ES-I3 (cell line): Measurements from ENCODE around the gene FSHR.

Experiments used
- H3K36me3 ChIP-seq: 2 replicates; pipeline ENCODE4 v1.6.1; 2013; ENCODE audit warnings: mild to moderate bottlenecking, low read length, control low read depth, moderate library complexity; ENCODE audit not compliant: insufficient read depth
- H3K4me1 ChIP-seq: 2 replicates; pipeline ENCODE4 v1.6.1; 2013; ENCODE audit warnings: mild to moderate bottlenecking, control low read depth, low read length; ENCODE audit not compliant: insufficient read depth
- H3K9ac ChIP-seq: 2 replicates; pipeline ENCODE4 v1.6.1; 2013; ENCODE audit warnings: low read depth, mild to moderate bottlenecking, low read length, moderate library complexity
- H3K9me3 ChIP-seq: 2 replicates; pipeline ENCODE4 v1.6.1; 2013; ENCODE audit warnings: mild to moderate bottlenecking, low read length, moderate library complexity; ENCODE audit not compliant: control insufficient read depth, insufficient read depth

The FSHR gene, protein sequence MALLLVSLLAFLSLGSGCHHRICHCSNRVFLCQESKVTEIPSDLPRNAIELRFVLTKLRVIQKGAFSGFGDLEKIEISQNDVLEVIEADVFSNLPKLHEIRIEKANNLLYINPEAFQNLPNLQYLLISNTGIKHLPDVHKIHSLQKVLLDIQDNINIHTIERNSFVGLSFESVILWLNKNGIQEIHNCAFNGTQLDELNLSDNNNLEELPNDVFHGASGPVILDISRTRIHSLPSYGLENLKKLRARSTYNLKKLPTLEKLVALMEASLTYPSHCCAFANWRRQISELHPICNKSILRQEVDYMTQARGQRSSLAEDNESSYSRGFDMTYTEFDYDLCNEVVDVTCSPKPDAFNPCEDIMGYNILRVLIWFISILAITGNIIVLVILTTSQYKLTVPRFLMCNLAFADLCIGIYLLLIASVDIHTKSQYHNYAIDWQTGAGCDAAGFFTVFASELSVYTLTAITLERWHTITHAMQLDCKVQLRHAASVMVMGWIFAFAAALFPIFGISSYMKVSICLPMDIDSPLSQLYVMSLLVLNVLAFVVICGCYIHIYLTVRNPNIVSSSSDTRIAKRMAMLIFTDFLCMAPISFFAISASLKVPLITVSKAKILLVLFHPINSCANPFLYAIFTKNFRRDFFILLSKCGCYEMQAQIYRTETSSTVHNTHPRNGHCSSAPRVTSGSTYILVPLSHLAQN

DNA sequence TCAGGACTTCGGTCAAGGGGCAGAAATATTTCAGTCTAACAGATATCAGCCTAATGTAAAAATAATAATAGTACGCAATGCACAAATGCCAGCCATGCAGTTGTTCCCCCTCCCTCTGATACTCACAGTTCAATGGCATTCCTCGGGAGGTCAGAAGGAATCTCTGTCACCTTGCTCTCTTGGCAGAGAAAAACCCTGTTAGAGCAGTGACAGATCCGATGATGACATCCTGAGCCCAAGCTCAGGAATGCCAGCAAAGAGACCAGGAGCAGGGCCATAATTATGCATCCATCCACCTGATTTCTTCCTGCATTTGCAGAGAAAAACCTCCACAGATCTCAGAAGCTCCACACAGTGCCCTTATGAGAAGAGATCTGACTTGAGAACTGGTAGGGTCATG lies at the start of gene FSHR:
FSHR (minus strand) TSS at position 376 of the 400 bp plus-strand sequence; CDS start at position 278, 98 bp downstream.
- no peaks in the 10 kb centered on the region for H3K36me3 ChIP-seq
- H3K9me3 ChIP-seq: no peaks in the 10 kb centered on the region
- peaks cover 26% of the 10 kb centered on the region for H3K4me1 ChIP-seq
- H3K9ac ChIP-seq: no peak within 1 kb of the TSS

DNA sequence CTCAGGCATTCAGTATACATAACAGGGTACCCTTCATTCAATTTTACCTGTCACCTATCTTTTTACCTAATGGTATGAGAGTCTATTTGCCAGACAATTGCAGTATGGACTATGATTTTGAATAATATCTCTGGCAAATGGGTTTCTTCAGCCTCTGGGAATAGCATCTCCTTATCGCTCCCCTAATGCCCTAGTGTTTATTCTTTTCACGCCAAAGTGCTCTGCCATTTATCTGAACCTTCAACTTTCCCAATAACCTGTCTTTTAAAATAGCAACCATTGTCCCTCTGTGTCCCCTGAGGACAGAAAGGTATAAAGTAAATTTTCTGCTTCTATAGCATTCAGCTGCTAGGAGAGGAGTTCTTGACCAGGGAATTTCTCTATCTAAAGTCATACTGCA lies 45.0 kb upstream of the FSHR start:
- H3K9ac ChIP-seq: no peak overlapping the region
- H3K9me3 ChIP-seq: no peaks in the 10 kb centered on the region
- no peaks in the 10 kb centered on the region for H3K4me1 ChIP-seq
- H3K36me3 ChIP-seq: no peaks in the 10 kb centered on the region

DNA sequence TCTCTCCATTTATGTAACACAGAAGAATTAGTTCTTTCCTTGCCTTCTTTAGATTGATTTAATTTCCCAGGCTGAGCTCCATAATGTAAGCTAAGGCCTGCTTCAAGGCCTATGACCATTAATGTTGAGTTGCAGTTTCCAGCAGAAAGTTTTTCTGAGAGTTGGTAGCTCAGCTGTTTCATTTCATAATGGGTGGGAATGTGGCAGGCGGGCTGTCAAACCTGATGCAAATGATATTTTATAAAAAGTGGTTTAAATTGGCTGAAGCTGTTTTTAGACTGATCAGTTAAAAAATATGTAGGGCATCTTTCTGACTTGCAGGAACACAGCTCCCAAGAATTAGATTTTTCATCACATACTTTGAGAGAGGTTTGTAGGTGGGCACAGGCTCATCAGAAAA lies 40.4 kb upstream of the FSHR start:
- no peak overlapping the region for H3K9ac ChIP-seq
- no peaks in the 10 kb centered on the region for H3K4me1 ChIP-seq
- H3K36me3 ChIP-seq: no peaks in the 10 kb centered on the region
- H3K9me3 ChIP-seq: no peaks in the 10 kb centered on the region

DNA sequence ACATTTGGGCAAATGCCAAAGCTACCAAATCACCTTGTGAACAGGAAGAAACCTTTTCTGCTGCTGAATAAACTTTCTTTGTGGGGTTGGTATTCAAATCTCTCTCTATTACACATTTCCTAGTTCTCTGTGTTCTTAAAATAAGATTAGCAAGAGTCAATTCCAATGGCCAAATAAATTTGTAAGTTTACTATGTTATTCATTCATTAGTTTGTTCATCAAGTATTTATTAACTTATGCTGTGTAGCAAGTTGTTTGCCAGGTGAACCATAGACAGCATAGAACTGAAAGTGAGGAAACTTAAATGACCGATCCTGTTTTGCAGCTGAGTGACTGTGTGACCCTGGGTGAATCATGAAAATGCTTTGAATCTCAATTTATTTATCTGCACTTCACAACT lies 37.7 kb upstream of the FSHR start:
- H3K9me3 ChIP-seq: no peaks in the 10 kb centered on the region
- no peak overlapping the region for H3K9ac ChIP-seq
- H3K36me3 ChIP-seq: no peaks in the 10 kb centered on the region
- no peaks in the 10 kb centered on the region for H3K4me1 ChIP-seq

DNA sequence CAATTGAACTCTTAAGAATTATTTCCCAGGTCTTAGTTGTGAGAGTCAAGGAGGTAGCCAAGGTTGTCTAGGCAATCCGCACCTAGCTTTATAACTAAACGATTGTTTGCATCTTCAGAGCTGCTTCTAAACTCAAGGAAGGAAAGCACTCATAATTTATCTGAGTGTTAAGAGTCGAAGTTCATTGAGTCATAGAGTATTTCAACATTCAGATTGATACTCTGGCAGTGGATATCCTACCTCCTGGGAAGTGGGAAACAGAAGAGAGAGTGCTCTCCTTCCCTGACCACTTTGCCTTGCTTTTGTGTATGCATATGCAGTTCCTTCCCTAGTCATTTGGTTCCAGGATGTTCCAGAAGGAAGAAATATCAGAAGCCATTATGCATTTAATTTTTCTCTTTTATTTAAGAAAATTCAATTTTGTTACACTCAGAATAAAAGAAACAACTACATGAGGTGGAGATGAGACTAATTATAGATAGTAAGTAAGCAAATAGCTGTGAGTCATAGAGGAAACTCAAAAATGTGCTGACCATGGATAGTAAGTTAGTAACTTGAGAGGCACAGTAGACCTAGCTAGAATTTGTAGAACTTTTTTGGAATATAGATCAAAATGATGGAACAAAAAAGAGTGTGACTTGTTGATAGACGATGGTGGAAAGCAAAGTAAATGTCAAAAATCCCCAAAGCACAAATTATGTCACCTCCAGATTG lies 35.4 kb upstream of the FSHR start:
- Histone ChIP-seq H3K4me1 (no peaks in the 10 kb centered on the region), H3K9ac (no peak overlapping the region), H3K9me3 (no peaks in the 10 kb centered on the region), H3K36me3 (no peaks in the 10 kb centered on the region)

DNA sequence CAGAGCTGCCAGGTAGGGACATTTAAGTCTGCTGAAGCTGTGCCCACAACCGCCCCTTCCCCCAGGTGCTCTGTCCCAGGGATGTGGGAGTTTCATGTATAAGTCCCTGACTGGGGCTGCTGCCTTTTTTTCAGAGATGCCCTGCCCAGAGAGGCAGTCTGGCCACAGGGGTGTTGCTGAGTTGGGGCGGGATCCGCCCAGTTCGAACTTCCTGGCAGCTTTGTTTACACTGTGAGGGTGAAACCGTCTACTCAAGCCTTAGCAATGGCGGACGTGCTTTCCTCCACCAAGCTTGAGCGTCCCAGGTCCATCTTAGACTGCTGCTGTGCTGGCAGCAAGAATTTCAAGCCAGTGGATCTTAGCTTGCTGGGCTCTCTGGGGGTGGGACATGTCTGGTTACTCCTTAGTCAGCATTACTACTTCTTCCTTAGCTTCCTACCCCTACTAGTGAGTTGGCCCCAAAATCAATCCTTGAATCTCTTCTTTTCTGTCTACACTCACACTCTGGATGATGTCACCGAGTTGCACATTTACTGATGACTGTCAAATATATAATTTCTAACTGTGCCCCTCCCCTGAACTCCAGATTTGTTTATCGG lies 31.8 kb upstream of the FSHR start:
- no peaks in the 10 kb centered on the region for H3K36me3 ChIP-seq
- no peak overlapping the region for H3K9ac ChIP-seq
- H3K4me1 ChIP-seq: no peaks in the 10 kb centered on the region
- no peaks in the 10 kb centered on the region for H3K9me3 ChIP-seq

DNA sequence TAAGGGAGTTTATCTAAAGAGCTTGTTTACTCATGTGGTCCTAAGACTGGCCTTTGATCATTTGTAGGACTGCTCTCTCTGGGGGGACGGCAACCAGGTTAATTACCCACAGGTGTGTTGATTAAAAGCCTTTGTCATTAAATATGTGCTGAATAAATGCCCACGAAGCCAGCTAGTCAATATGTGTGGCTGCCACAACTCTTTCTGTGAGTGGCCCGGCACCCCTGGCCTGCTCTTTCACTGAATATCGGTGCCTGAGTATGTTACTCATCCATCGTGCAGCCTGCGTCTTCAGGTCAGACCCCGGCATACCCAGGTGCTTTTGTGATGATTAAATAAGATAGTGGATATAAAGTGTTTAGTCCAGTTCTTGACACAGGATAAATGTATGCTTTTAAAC lies 24.3 kb upstream of the FSHR start:
- H3K9ac ChIP-seq: no peak overlapping the region
- peaks cover 7% of the 10 kb centered on the region; the same call in 1 of the 2 replicates for H3K4me1 ChIP-seq
- H3K9me3 ChIP-seq: no peaks in the 10 kb centered on the region; the same call in 1 of the 2 replicates
- no peaks in the 10 kb centered on the region for H3K36me3 ChIP-seq

DNA sequence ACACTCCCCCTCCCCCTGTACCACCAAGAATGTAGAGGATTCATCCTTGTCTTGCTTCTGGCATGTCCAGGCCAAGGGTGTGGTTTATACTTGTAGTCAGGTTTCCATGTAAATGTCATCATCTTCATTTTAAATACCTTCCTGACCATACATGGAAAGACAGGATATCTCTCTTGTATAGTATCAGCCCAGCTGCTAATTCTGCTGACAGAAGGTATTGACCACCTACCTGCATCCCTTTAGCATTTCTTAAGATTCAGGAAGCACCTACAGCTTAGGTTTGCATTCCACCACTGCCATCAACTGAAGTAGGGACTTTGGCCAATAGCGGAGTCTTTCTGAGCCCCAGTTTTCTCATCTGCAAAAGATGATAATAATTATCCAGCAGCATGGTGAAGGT lies 22.9 kb upstream of the FSHR start:
- Histone ChIP-seq H3K9ac (no peak overlapping the region), H3K4me1 (peaks cover 7% of the 10 kb centered on the region; the same call in 1 of the 2 replicates), H3K9me3 (no peaks in the 10 kb centered on the region; the same call in 1 of the 2 replicates), H3K36me3 (no peaks in the 10 kb centered on the region)

DNA sequence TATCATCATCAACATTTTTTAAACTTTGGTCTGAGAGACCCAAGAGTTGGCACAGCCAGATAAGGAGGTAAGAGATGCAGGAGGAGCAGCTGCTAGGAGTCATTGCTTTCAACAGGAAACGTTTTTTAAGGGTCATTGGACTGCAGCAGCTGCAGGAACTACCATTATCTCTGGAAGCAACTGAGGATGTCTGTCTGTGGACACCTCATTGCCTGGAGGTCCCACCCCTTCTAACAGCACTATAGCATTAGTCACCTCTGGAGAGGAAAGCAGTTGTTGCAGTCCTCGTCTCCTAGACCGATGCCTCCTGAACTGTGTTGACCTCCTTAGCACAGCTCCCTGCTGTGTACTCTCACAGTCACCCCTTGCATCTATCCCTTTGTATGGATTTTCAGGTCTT lies 21.5 kb upstream of the FSHR start:
- Histone ChIP-seq H3K9ac (no peak overlapping the region), H3K4me1 (peaks cover 7% of the 10 kb centered on the region; the same call in 1 of the 2 replicates), H3K9me3 (no peaks in the 10 kb centered on the region; the same call in 1 of the 2 replicates), H3K36me3 (no peaks in the 10 kb centered on the region)

DNA sequence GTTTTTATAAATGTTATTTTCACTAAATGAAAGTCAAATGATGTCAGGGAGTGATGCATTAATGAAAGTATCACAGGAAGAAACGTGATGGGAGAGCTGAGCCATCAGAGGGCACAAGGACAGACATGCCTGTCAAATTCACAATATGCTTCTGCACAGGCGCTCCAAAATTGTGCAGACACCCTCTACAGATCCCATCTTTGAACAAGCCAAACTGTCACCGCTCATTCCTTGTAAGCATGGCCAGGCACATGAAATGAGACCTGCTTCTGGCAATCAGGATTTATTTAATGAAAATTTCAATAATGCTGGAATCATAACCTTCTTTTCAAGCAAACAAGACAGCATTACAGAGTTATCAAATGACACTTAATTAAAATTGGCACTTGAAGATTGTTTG lies 20.4 kb upstream of the FSHR start:
- Histone ChIP-seq H3K9me3 (no peaks in the 10 kb centered on the region; the same call in 1 of the 2 replicates), H3K36me3 (no peaks in the 10 kb centered on the region), H3K4me1 (peaks cover 7% of the 10 kb centered on the region; the same call in 1 of the 2 replicates), H3K9ac (no peak overlapping the region)

DNA sequence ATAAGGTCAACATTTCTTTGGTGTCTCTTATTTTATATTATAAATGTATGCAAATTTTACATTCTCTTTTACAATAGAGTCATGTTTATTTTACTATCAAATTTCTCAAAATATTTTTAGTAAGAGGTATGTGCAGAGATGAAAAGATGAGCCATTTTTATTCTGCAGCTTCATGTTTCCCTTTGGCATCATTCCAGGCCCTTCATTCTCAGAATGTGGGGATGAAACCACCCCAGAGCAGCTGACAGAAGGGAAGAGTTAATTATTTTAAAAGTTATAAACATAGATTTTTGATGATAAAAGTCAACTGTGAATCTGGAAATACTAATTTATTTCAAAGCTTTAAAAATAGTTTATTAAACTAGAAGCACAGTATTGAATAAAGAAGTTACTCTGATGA lies 12.8 kb upstream of the FSHR start:
- Histone ChIP-seq H3K9ac (no peak overlapping the region), H3K36me3 (no peaks in the 10 kb centered on the region; the same call in 1 of the 2 replicates), H3K4me1 (no peaks in the 10 kb centered on the region), H3K9me3 (peaks cover 2% of the 10 kb centered on the region; the same call in 1 of the 2 replicates)

DNA sequence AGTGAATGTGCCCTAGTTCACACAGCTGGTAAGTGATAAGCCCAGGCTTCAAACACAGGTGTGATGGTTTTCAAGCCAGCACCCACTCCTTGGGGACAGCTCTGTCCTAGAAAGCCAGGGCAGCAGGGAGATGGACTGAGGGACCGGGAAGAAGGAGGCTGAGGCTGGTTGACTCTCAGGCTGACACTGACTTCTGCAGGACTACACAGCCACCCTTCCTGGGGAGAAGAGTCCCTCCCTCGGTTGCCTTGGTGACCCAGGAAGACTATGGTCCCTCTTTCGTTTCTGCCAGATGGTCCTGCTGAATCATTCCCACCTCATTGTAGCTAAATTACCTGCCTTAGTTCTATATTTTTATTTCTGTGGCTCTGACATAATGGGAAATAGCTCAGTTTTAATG lies 11.3 kb upstream of the FSHR start:
- H3K4me1 ChIP-seq: no peaks in the 10 kb centered on the region

DNA sequence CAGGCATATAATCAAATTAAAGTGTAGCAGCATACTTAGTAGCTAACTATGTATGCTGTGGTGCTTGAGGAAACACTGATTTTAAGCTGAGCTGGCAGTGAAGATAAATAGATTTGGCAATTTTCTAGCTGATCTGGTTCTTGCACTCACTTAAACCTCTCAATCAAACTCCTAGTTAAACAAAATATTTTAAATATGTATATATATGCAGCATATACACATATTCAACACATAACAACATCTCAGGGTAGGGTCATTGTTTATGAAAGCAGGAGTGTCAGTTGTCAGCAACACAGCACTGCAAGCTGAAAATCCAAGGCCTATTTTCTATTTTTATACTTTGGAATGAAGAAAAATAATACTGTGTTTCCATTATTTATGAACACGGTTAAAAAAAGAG lies 10.4 kb upstream of the FSHR start:
- Histone ChIP-seq H3K4me1 (no peaks in the 10 kb centered on the region), H3K9ac (no peak overlapping the region), H3K36me3 (no peaks in the 10 kb centered on the region; the same call in 1 of the 2 replicates), H3K9me3 (peaks cover 2% of the 10 kb centered on the region; the same call in 1 of the 2 replicates)

More for the DNA sequence above, 11.3 kb upstream of the FSHR start:
- Histone ChIP-seq H3K9ac (no peak overlapping the region), H3K9me3 (peaks cover 2% of the 10 kb centered on the region; the same call in 1 of the 2 replicates), H3K36me3 (no peaks in the 10 kb centered on the region; the same call in 1 of the 2 replicates)

DNA sequence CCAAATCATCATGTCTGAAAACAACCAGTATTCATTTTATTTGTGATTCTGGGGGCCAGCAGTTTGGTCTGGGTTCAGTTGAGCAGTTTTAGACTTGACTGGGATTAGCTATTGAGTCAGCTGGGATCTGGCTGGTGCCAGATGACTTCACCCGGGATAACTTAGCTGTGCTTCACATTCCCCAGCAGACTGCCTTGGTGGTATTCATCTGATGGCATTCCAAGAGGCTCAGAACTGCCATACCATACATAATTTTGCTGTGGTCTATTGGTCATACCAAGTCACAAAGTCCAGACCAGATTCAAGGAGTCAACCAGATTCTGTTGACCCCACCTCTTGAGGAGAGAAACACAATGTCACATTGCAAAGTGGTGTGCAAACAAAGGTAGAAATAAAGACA lies 7.8 kb upstream of the FSHR start:
- Histone ChIP-seq H3K4me1 (no peaks in the 10 kb centered on the region), H3K9ac (no peak overlapping the region), H3K36me3 (no peaks in the 10 kb centered on the region), H3K9me3 (no peaks in the 10 kb centered on the region)
